Ishikawa (cell line): ENCODE measurements around the gene TMEM178B.

Experiments used
- CEBPB ChIP-seq: IDR thresholded peaks from 2 replicates; pipeline ENCODE4 v1.6.1; 2012
- CREB1 ChIP-seq: IDR thresholded peaks from 2 replicates; pipeline ENCODE4 v1.6.1; 2012; ENCODE audit warnings: low read depth
- EGR1 ChIP-seq: IDR thresholded peaks from 2 replicates; pipeline ENCODE4 v1.6.1; 2012
- EP300 ChIP-seq: IDR thresholded peaks from 2 replicates; pipeline ENCODE4 v1.6.1; 2012; ENCODE audit warnings: borderline replicate concordance
- FOXM1 ChIP-seq: IDR thresholded peaks from 2 replicates; pipeline ENCODE4 v1.6.1; 2012; ENCODE audit warnings: low read depth, borderline replicate concordance
- NFIC ChIP-seq: IDR thresholded peaks from 2 replicates; pipeline ENCODE4 v1.6.1; 2012
- RAD21 ChIP-seq: IDR thresholded peaks from 2 replicates; pipeline ENCODE4 v1.6.1; 2012; ENCODE audit warnings: low read depth
- TAF1 ChIP-seq: IDR thresholded peaks from 2 replicates; pipeline ENCODE4 v1.6.1; 2012; ENCODE audit warnings: low read depth, mild to moderate bottlenecking
- TCF12 ChIP-seq: IDR thresholded peaks from 2 replicates; pipeline ENCODE4 v1.6.1; 2012; ENCODE audit warnings: low read depth
- TEAD4 ChIP-seq: IDR thresholded peaks from 2 replicates; pipeline ENCODE4 v1.6.1; 2012
- YY1 ChIP-seq: IDR thresholded peaks from 2 replicates; pipeline ENCODE4 v1.6.1; 2012; ENCODE audit warnings: low read depth
- ZBTB7A ChIP-seq: IDR thresholded peaks from 2 replicates; pipeline ENCODE4 v1.6.1; 2012; ENCODE audit warnings: low read depth
- TF ChIP-seq, protein P1 (sequence below): IDR thresholded peaks from 2 replicates; pipeline ENCODE4 v1.6.1; 2012
- TF ChIP-seq, protein P2 (sequence below): IDR thresholded peaks from 2 replicates; pipeline ENCODE4 v1.6.1; 2012
- TF ChIP-seq, protein P3 (sequence below): IDR thresholded peaks from 2 replicates; pipeline ENCODE4 v1.6.1; 2012; ENCODE audit warnings: low read depth, mild to moderate bottlenecking

TMEM178B gene

DNA sequence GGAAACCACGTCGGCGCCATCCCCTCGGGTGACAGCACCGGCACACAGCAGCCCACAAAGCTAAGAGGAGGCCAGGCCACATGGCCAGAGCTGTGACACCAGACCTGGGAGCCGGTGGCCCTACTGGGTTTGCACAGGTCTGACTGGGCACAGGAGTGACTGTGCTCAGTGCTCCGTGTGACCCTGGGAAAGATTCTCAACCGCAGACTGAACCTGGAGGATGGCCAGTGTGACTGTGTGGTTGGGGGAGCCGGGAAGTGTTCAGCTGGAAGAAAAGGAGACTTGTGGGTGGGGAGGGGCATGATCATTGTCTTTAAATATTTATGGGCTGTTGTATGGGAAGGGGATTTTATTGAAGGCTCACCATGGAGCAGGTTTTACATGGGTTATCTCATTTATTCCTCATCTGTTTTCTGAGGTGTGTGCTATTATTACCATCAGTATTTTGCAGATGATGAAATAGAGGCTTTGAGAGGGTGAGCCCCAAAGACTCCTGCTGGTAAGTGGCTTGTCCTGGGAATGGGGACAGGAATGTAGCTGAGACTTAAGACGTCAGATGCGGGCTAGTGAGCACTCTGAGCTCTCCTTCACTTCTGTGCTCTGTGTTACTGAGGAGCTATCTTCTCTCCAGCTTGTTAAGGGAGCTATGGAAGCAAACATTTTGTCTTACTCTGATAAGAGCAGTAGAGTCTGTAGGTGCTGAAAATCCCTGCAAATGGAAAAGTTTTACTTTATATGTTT is 127.5 kb downstream of the TMEM178B start:
- TF ChIP-seq CEBPB, result no peak
- no peak for TF ChIP-seq EGR1
- TF ChIP-seq CREB1, result no peak
- TF ChIP-seq ZBTB7A, result no peak
- TF ChIP-seq FOXM1, result no peak
- TF ChIP-seq TCF12, result no peak
- TF ChIP-seq RAD21, result no peak
- no peak for TF ChIP-seq NFIC
- TF ChIP-seq, protein P1, sequence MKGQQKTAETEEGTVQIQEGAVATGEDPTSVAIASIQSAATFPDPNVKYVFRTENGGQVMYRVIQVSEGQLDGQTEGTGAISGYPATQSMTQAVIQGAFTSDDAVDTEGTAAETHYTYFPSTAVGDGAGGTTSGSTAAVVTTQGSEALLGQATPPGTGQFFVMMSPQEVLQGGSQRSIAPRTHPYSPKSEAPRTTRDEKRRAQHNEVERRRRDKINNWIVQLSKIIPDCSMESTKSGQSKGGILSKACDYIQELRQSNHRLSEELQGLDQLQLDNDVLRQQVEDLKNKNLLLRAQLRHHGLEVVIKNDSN, result no peak
- TF ChIP-seq TEAD4, result no peak
- TF ChIP-seq YY1, result no peak
- no peak for TF ChIP-seq EP300

DNA sequence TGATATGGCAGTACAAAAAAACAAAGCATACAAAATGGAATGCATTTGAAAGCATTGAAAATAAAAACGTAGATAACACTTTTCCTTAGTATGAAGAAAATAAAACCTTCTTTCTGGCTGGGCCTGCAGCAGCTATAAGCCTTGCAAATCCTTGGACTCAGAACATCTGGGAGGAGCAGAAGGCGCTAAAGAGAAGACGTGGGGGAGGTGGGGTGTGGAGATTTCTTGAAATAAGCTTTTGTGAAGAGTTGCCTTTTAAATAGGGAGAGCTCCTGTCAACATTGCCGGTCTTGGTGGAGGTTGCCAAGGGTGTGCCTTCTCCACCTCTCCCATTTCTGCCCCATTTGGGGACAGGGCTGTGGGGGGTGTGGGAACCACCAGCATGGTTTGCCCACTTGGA is 128.7 kb downstream of the TMEM178B start:
- no peak for TF ChIP-seq EP300
- no peak for TF ChIP-seq RAD21
- no peak for TF ChIP-seq NFIC
- TF ChIP-seq, protein P1, result no peak
- TF ChIP-seq CREB1, result no peak
- TF ChIP-seq EGR1, result no peak
- TF ChIP-seq, protein P2, sequence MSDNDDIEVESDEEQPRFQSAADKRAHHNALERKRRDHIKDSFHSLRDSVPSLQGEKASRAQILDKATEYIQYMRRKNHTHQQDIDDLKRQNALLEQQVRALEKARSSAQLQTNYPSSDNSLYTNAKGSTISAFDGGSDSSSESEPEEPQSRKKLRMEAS, result no peak
- TF ChIP-seq, protein P3, sequence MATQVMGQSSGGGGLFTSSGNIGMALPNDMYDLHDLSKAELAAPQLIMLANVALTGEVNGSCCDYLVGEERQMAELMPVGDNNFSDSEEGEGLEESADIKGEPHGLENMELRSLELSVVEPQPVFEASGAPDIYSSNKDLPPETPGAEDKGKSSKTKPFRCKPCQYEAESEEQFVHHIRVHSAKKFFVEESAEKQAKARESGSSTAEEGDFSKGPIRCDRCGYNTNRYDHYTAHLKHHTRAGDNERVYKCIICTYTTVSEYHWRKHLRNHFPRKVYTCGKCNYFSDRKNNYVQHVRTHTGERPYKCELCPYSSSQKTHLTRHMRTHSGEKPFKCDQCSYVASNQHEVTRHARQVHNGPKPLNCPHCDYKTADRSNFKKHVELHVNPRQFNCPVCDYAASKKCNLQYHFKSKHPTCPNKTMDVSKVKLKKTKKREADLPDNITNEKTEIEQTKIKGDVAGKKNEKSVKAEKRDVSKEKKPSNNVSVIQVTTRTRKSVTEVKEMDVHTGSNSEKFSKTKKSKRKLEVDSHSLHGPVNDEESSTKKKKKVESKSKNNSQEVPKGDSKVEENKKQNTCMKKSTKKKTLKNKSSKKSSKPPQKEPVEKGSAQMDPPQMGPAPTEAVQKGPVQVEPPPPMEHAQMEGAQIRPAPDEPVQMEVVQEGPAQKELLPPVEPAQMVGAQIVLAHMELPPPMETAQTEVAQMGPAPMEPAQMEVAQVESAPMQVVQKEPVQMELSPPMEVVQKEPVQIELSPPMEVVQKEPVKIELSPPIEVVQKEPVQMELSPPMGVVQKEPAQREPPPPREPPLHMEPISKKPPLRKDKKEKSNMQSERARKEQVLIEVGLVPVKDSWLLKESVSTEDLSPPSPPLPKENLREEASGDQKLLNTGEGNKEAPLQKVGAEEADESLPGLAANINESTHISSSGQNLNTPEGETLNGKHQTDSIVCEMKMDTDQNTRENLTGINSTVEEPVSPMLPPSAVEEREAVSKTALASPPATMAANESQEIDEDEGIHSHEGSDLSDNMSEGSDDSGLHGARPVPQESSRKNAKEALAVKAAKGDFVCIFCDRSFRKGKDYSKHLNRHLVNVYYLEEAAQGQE, result no peak
- no peak for TF ChIP-seq TAF1
- no peak for TF ChIP-seq YY1
- no peak for TF ChIP-seq ZBTB7A
- TF ChIP-seq TEAD4, result no peak
- TF ChIP-seq TCF12, result no peak
- TF ChIP-seq FOXM1, result no peak
- no peak for TF ChIP-seq CEBPB

DNA sequence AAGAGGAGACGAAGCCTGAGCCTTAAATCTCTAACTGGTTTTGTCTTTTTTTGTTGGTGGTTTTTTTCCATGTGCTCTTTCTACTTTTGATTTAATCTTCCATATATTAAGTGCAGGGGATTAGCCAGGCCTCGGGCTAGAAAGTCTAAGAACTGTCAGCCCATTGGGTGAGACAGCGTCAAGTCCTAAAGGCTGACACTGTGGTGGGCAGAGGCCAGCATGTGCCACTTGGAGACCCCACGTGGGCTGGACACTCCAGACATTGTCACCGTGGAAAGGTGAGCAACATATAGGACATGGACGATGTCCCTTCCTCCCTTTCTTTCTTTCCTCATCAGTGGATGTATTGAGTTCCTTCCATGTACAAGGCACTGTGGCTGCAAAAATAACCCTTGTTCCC is 129.3 kb downstream of the TMEM178B start:
- no peak for TF ChIP-seq TEAD4
- TF ChIP-seq, protein P3, result no peak
- TF ChIP-seq ZBTB7A, result no peak
- TF ChIP-seq CEBPB, result no peak
- no peak for TF ChIP-seq YY1
- TF ChIP-seq RAD21, result no peak
- TF ChIP-seq FOXM1, result no peak
- TF ChIP-seq NFIC, result no peak
- no peak for TF ChIP-seq CREB1
- no peak for TF ChIP-seq EGR1
- no peak for TF ChIP-seq EP300
- TF ChIP-seq, protein P1, result no peak
- TF ChIP-seq, protein P2, result no peak
- no peak for TF ChIP-seq TCF12
- no peak for TF ChIP-seq TAF1

DNA sequence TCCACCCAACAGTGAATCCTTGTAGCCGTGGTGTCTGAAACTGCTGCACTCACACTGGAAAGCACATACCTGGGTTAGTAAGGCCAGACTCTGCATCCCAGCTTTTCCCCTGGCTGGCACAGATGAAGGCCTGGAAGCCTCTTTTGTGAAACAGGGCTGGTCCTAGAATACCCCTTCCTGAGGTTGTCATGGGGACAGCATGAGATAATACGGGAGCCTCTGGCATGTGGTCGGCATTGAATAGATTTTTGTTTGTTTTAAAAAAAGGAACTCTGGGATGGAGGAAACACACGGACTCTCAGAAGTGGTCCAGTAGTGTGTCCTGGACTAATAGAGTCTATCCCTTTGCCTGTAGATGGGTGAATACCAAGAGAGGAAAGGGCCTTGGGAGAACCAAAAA is 129.7 kb downstream of the TMEM178B start:
- TF ChIP-seq EGR1 (no peak), TCF12 (no peak), TAF1 (no peak), TEAD4 (no peak), RAD21 (no peak), ZBTB7A (no peak), YY1 (no peak), EP300 (no peak), CREB1 (no peak), CEBPB (no peak), FOXM1 (no peak), NFIC (no peak)
- TF ChIP-seq, protein P3, result no peak
- TF ChIP-seq, protein P2, result no peak
- TF ChIP-seq, protein P1, result no peak
